GM18873 (cell line): ENCODE data around the gene TRIM2.

Experiments
- ATAC-seq: cut with Tn5 transposase; IDR thresholded peaks from one replicate; pipeline ENCODE4 v1.9.1; 2021; ENCODE audit warnings: mild to moderate bottlenecking, moderate library complexity, moderate number of reproducible peaks; ENCODE audit not compliant: unreplicated experiment, low FRiP score

TRIM2 gene

GRCh38 chr4:153271820-153272219 lies 67.6 kb downstream of the TRIM2 start:
- ATAC-seq = no peak

- no peak for ATAC-seq
These were observed 69.5 kb downstream of the TRIM2 start for GRCh38 chr4:153273751-153274150.

GRCh38 chr4:153274967-153275366 lies 70.7 kb downstream of the TRIM2 start:
- ATAC-seq = no peak

GRCh38 chr4:153275380-153276276 lies 71.4 kb downstream of the TRIM2 start:
- ATAC-seq = no peak

DNA sequence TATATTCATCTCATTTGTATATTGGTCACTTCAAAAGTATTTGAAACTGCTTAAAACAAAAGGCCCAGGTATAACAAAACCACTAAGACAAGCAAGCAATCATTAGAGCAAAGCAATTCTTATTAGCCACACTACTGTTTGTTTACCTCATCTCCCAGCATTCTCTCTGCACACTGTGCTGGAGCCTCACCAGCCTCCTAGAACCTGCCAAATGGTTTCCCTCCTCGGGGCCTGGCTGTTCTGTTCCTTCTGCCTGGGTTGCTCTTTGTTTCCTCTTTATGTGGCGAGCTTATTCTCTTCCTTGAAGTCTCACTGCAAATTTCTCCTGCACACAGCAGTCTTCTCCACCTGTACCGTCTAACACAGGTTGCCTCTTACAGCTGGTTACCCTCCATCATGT lies 72.7 kb downstream of the TRIM2 start:
- no peak for ATAC-seq

DNA sequence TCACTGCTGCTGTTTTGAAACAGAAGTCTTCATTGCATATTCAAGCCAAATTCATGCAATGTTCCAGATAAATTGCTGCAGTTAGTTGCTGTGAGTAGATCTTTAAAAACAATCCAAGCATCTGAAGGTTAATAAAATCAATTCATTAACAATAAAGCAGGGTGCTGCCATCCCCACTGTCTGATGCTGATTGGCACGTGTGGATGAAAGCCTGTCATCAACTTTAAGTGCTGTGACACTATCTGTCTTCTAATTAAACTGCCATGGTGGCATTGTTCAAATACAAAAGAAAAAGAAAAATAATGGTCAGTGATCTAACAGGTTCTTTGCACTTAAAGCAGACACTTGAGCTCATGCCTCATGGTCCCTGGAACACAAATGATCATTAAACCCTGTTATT lies 77.2 kb downstream of the TRIM2 start:
- no peak for ATAC-seq

GRCh38 chr4:153282023-153282422 lies 77.8 kb downstream of the TRIM2 start:
- ATAC-seq = no peak

- no peak for ATAC-seq
These were observed 79.0 kb downstream of the TRIM2 start for GRCh38 chr4:153283260-153283659.

DNA sequence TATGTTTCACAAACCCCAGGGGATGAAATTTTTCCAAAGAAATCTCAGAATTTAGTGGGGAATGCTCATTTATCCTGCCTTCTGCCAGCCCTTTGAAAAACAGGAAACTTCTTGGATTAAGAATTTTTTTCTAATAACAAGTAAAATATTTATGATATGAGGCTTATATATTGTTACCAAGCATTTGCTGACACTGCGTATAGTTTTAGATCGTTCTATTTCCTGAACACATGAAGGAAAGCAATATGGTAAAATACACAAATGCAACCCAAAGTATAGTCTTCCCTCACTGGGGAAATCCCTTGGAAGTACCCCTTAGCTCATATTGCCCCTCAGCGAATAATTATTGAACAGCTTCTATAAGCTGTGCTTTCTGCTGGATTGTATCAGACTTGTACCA lies 85.9 kb downstream of the TRIM2 start:
- no peak for ATAC-seq

- ATAC-seq = no peak
These were observed 87.3 kb downstream of the TRIM2 start for GRCh38 chr4:153291562-153291961.

DNA sequence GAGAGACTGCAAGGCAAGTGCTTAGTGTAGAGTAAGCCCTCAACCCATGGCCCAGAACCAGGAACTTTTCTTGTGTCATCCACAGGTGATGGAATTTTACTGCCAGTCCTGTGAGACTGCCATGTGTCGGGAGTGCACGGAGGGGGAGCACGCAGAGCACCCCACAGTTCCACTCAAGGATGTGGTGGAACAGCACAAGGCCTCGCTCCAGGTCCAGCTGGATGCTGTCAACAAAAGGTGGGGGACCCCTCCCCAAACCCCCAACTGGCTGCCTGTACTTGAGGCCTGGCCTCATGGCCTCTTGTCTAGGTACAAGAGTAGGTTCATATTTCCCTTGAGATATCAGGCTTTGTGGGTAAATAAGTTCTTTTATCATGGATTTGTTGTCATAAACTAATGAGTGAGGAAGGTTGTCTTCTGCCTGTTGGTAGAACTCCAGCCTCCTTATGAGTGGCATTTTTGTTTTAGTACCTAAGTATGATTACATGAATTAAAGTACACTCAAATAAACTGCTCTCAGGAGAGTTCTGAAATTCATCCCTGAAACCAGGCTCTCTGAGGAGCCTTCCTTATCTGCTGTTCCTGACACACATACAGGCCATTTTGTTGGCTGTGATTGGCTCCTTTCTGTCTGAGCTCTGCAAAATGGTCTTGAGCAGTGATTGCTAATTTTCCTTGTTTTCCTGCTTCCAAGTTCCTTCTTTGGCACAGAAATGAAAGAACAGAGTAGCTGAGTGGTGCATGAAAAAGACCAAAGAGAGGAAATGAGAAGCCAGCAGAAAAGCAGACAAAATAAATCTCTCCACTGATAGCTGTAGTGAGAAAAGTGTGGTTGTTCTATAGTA lies 88.9 kb downstream of the TRIM2 start:
- no peak for ATAC-seq

DNA sequence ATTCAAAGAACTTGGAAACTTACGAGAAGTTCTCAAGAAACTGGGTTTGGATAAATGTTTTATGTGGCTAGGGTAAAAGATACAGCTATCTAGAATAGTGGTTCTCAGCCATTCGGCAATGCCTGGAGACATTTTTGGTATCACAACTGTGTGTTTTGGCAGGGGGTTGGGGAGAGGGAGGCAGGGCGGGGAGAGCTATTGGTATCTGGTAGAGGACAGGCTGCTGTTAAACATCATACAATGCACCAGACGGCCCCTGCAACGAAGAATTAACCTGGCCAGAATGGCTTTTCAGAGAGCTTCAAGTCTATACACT lies 89.5 kb downstream of the TRIM2 start:
- ATAC-seq = no peak

DNA sequence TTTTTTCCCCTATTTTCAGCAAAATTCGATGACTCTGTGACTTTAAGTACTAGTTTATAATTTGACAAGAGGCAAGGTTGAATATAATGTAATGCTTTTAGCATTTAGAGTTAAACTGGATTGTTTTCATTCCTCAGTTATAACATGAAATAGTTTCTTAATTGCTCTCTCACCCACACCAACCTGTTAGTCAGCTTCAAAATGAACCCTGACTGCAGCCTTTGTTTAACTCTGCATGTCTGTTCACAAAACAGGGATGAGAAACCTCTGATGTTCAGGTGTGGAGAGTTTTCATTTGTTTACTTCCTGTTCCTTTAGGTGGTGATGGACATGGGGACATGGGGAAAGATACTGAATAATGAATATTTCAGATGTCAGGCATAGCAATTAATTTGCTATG lies 90.4 kb downstream of the TRIM2 start:
- ATAC-seq = no peak

- no peak for ATAC-seq
These were observed 91.0 kb downstream of the TRIM2 start for GRCh38 chr4:153295131-153295755.

GRCh38 chr4:153296040-153296823 lies 92.0 kb downstream of the TRIM2 start:
- ATAC-seq = no peak

DNA sequence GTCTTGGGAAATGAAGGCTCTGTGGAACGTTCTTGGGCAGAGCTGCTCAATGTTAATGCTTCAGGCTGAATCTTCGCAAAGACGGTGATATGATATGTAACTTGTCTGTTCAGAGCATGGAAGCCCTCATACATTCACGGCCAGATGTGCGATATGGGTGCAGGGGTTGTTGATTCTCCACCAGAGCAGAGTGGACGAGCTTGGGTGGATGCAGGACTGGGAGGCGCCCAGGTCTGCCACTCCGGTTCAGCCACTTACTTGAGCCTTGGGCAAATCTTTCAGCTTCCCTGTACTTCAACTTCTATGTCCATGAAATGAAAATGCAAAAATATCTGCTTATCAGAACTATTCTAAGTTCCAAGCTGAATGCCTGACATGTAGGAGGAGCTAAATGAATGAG lies 92.9 kb downstream of the TRIM2 start:
- ATAC-seq = no peak

DNA sequence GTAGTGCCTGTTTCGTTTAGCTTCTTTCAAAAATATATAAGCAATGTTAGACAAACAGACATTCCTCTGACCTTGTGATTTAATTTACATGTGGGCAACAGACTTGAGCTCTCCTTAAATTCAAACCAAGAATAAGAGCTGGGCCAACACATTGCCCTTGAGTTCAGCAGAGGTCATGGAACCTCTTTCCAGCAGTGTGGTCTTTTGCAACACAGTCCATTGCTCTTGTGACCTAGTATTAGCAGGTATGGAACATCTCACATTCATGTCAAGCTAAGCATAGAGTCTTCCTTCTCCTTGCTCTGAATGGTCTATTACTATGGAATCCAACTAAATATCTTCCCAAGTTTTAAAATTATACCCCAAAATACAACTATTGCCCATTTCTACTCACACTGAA lies 106.5 kb downstream of the TRIM2 start:
- no peak for ATAC-seq

DNA sequence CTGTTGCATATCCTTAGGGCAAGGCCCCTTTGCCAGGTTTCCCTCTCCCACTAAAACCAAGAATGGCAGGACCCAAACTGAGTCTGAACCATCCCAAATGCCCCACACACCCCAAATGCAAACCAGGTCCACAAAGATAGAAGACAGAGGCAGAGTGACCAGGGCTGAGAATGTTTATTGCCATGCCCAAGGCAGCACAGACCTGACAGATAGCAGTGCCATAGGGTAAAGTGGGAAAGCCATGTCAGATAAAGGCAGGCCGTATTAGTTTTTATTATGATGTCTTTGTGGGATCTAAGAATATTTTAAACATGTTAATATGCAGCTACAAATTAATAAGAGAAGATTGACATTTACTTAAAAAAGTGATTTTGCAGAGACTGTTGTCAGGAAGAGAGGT lies 110.7 kb downstream of the TRIM2 start:
- no peak for ATAC-seq

GRCh38 chr4:153318696-153319320 lies 114.6 kb downstream of the TRIM2 start:
- ATAC-seq = no peak

DNA sequence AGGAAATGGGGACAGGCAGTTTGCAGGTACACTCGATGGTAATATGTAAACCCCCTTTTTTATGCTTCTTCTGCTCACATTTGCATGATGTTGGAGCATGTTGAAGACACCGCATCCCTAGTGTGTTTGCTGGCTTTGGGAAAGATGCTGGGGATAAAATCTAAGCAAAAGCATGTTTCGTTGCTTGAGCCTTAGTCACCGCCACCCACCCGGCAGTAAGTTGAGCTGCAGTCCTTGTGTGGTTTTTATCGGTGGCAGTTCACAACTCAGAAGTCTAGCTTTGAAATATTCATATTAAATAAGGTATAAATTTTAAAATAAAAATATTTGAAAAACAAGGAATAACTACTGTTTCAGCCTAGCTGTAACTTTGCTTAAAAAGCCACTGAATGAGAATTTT lies 118.5 kb downstream of the TRIM2 start:
- ATAC-seq = no peak
